HCT116 (cell line): ENCODE measurements around the gene TFPT. TPM values are rescaled to one million over a fixed set of nuclear protein-coding genes. Genes with fewer than 3 reads are reported as not detected.

Experiments used
- ATAC-seq: fragments of 200-7000 bp; cut with Tn5 transposase; 2 replicates; pipeline ENCODE4 v1.9.1; 2020; ENCODE audit warnings: mild to moderate bottlenecking, moderate library complexity
- BruUV-seq: library from RNA; stranded (reverse); fragments of 400-500 nt; replicated peaks from 2 replicates; lab custom pipeline; 2021; lab: Mats Ljungman, UMichigan
- CTCF ChIA-PET: fragments of 300-600 bp; sonication (Branson Sonifier 250); formaldehyde crosslinking; loops from one replicate; lab custom pipeline; 2021; ENCODE audit warnings: antibody characterized with exemption; lab: Charles Lee
- POLR2A ChIA-PET: fragments of 300-600, 350-600 bp; sonication (Branson Sonifier 250); formaldehyde crosslinking; loops from one replicate; lab custom pipeline; 2021; ENCODE audit warnings: antibody characterized with exemption; lab: Charles Lee
- RAD21 ChIA-PET, 2 experiments: fragments of 300-600 bp; sonication (Branson Sonifier 250); formaldehyde crosslinking; loops; one replicate each; lab custom pipeline; 2023; ENCODE audit warnings: low total read pairs in 2 of 2; ENCODE audit not compliant: uncharacterized antibody in 2 of 2, unreplicated experiment in 2 of 2, low non-redundant PET in 1 of 2; lab: Charles Lee
- DNase-seq: peaks from one replicate; pipeline ENCODE4 v3.0.0-alpha.2; 2010; ENCODE audit warnings: low read depth, low spot score
- H2AFZ ChIP-seq: fragments of 200-600 bp; shearing (Covaris generic), sonication (generic); 2 replicates; pipeline ENCODE4 v1.6.1; 2017; ENCODE audit warnings: low read depth, mixed run types, mixed read lengths, antibody characterized with exemption, low read length; ENCODE audit not compliant: poor library complexity, severe bottlenecking
- H3K27ac ChIP-seq: 2 replicates; pipeline ENCODE4 v1.5.1; 2012; ENCODE audit warnings: low read depth, low read length
- H3K27me3 ChIP-seq: fragments of 200-600 bp; sonication (generic); 2 replicates; pipeline ENCODE4 v1.6.1; 2016; ENCODE audit warnings: mixed run types, low read length, mixed read lengths; ENCODE audit not compliant: insufficient read depth
- H3K36me3 ChIP-seq, 2 experiments: fragments of 200-500 bp in 1 of 2; fragments of 200-600 bp in 1 of 2; sonication (Bioruptor generic) in 1 of 2; sonication (generic) in 1 of 2; 2 replicates each; pipeline versions ENCODE4 v1.5.1 to v1.6.1; 2014 to 2016; ENCODE audit warnings: low read length in 2 of 2, inconsistent platforms in 1 of 2, mixed read lengths in 1 of 2, mixed run types in 1 of 2; ENCODE audit not compliant: insufficient read depth in 2 of 2, control insufficient read depth in 1 of 2
- H3K4me1 ChIP-seq, 2 experiments: fragments of 200-600 bp in 1 of 2; sonication (generic) in 1 of 2; 2 replicates each; pipeline versions ENCODE4 v1.5.1 to v1.6.1; 2012 to 2017; ENCODE audit warnings: low read length in 2 of 2, inconsistent platforms in 1 of 2, mild to moderate bottlenecking in 1 of 2, mixed read lengths in 1 of 2, mixed run types in 1 of 2, moderate library complexity in 1 of 2; ENCODE audit not compliant: insufficient read depth in 2 of 2, control insufficient read depth in 1 of 2
- H3K4me2 ChIP-seq: fragments of 200-600 bp; sonication (generic); 2 replicates; pipeline ENCODE4 v1.6.1; 2017; ENCODE audit warnings: mixed run types, low read length, mixed read lengths
- H3K4me3 ChIP-seq, 2 experiments: fragments of 200-600 bp in 1 of 2; sonication (generic) in 1 of 2; replicated peaks in 1 of 2; 2 replicates each; pipeline ENCODE4 v1.5.1; 2011 to 2016; ENCODE audit warnings: low read length in 2 of 2, control low read depth in 1 of 2, low read depth in 1 of 2, mild to moderate bottlenecking in 1 of 2, mixed read lengths in 1 of 2, mixed run types in 1 of 2
- H3K79me2 ChIP-seq: fragments of 200-600 bp; sonication (generic); 2 replicates; pipeline ENCODE4 v1.6.1; 2017; ENCODE audit warnings: mild to moderate bottlenecking, mixed run types, low read length, moderate library complexity, mixed read lengths; ENCODE audit not compliant: insufficient read depth
- H3K9ac ChIP-seq: fragments of 200-600 bp; sonication (generic); 2 replicates; pipeline ENCODE4 v1.6.1; 2016; ENCODE audit warnings: low read length, mixed read lengths
- H3K9me2 ChIP-seq: fragments of 200-600 bp; sonication (generic), shearing (Covaris generic); 2 replicates; pipeline ENCODE4 v1.6.1; 2017; ENCODE audit warnings: mixed run types, mild to moderate bottlenecking, moderate library complexity; ENCODE audit not compliant: insufficient read depth
- H3K9me3 ChIP-seq, 2 experiments: fragments of 200-500 bp in 1 of 2; fragments of 200-600 bp in 1 of 2; sonication (Bioruptor generic) in 1 of 2; sonication (generic) in 1 of 2; 2 replicates each; pipeline ENCODE4 v1.6.1; 2014 to 2017; ENCODE audit warnings: low read length in 2 of 2, mixed read lengths in 2 of 2, inconsistent platforms in 1 of 2, low read depth in 1 of 2, mild to moderate bottlenecking in 1 of 2, mixed run types in 1 of 2, moderate library complexity in 1 of 2; ENCODE audit not compliant: control insufficient read depth in 1 of 2, insufficient read depth in 1 of 2
- H4K20me1 ChIP-seq: fragments of 200-600 bp; sonication (generic), shearing (Covaris generic); 2 replicates; pipeline ENCODE4 v1.6.1; 2017; ENCODE audit warnings: mixed run types, mild to moderate bottlenecking, moderate library complexity; ENCODE audit not compliant: insufficient read depth
- ATF3 ChIP-seq: IDR thresholded peaks from 2 replicates; pipeline ENCODE4 v1.6.1; 2012
- CTCF ChIP-seq, 3 experiments: fragments of 200-600 bp in 1 of 3; sonication (generic) in 1 of 3; IDR thresholded peaks in 2 of 3; conservative IDR thresholded peaks in 1 of 3; 2 replicates each; pipeline ENCODE4 v1.5.1; 2012 to 2017; ENCODE audit warnings: low read depth in 2 of 3, low read length in 2 of 3, antibody characterized with exemption in 1 of 3, borderline replicate concordance in 1 of 3, control low read depth in 1 of 3, mild to moderate bottlenecking in 1 of 3, mixed read lengths in 1 of 3, mixed run types in 1 of 3, moderate library complexity in 1 of 3; ENCODE audit not compliant: insufficient read depth in 1 of 3
- EGR1 ChIP-seq: IDR thresholded peaks from 2 replicates; pipeline ENCODE4 v1.6.1; 2012; ENCODE audit warnings: low read depth
- EZH2 ChIP-seq: fragments of 200-600 bp; sonication (generic); IDR thresholded peaks from 2 replicates; pipeline ENCODE4 v1.6.1; 2017; ENCODE audit warnings: antibody characterized with exemption, mixed run types
- EZH2phosphoT487 ChIP-seq: fragments of 200-600 bp; IDR thresholded peaks from 2 replicates; pipeline ENCODE4 v1.6.1; 2018; ENCODE audit warnings: antibody characterized with exemption, borderline replicate concordance
- MAX ChIP-seq: IDR thresholded peaks from 2 replicates; pipeline ENCODE4 v1.6.1; 2012
- POLR2A ChIP-seq: IDR thresholded peaks from 2 replicates; pipeline ENCODE4 v1.7.0; 2011; ENCODE audit warnings: borderline replicate concordance; ENCODE audit not compliant: insufficient read depth, insufficient read length; ENCODE audit errors: extremely low read depth
- POLR2AphosphoS5 ChIP-seq: IDR thresholded peaks from 2 replicates; pipeline ENCODE4 v1.6.1; 2011; ENCODE audit warnings: mild to moderate bottlenecking, low read depth, low read length, moderate library complexity
- RAD21 ChIP-seq: IDR thresholded peaks from 2 replicates; pipeline ENCODE4 v1.6.1; 2012; ENCODE audit warnings: low read depth, mild to moderate bottlenecking
- REST ChIP-seq: IDR thresholded peaks from 2 replicates; pipeline ENCODE4 v1.6.1; 2012; ENCODE audit warnings: low read depth
- SRF ChIP-seq: IDR thresholded peaks from 2 replicates; pipeline ENCODE4 v1.6.1; 2012; ENCODE audit warnings: low read depth
- TCF7L2 ChIP-seq: IDR thresholded peaks from 2 replicates; pipeline ENCODE4 v1.7.0; 2011; ENCODE audit warnings: borderline replicate concordance, inconsistent platforms; ENCODE audit not compliant: insufficient read depth, insufficient read length; ENCODE audit errors: extremely low read depth
- ZFX ChIP-seq: fragments of 450-650 bp; IDR thresholded peaks from 2 replicates; pipeline ENCODE4 v1.6.1; 2017
- intact Hi-C: fragments of 100-400 bp; cut with micrococcal nuclease; formaldehyde crosslinking; loops from 2 replicates; pipeline ENCODE4 v1.10.0; 2022
- total RNA-seq: library from RNA; stranded (reverse); gene quantifications from one replicate; pipeline ENCODE4 v1.2.1, GENCODE V29; 2021; ENCODE audit not compliant: unreplicated experiment

Gene TFPT
- total RNA-seq, 1 experiment from 2014 or later, result 7.1 TPM

- DNase-seq, result peak; percentile 32
- Histone ChIP-seq H3K27ac (peak overlapping the region; percentile 21; the same call in 1 of the 2 replicates), H3K9ac (no peak overlapping the region), H3K27me3 (no peaks in the 10 kb centered on the region), H4K20me1 (no peaks in the 10 kb centered on the region), H3K79me2 (peaks cover 7% of the 10 kb centered on the region), H3K9me3 (no peaks in the 10 kb centered on the region), H3K4me1 (peaks cover 8 to 18% of the 10 kb centered on the region in 2 experiments; a peak in 3 of 4 replicates), H3K9me2 (no peaks in the 10 kb centered on the region), H3K4me3 (no peak overlapping the region)
- BruUV-seq, result no TSS peak
- no peak for ATAC-seq
- POLR2A ChIA-PET, result no interaction called here
- RAD21 ChIA-PET, result no interaction called here
- intact Hi-C loops, result no loop called here
- CTCF ChIA-PET, result no interaction called here
- TF ChIP-seq TCF7L2 (no peak), EGR1 (no peak), ATF3 (no peak), ZFX (no peak), CTCF (IDR thresholded peaks at IDR 0.05 in 2 of 3, conservative IDR thresholded peaks at IDR 0.05 in 1 of 3; ENCODE audit: borderline replicate concordance in 1 of 3, insufficient read depth in 1 of 3, low read depth in 2 of 3, low read length in 2 of 3) (no peak), POLR2A (no peak), EZH2 (no peak), REST (no peak), MAX (no peak), SRF (no peak), POLR2AphosphoS5 (no peak), RAD21 (no peak), EZH2phosphoT487 (no peak)
- TF ChIP-seq, all 23 proteins: peak for 0
- H3K4me2 ChIP-seq, result no peak overlapping the region
- no peak overlapping the region for H2AFZ ChIP-seq
- peaks cover 8 to 12% of the 10 kb centered on the region in 2 experiments; a peak in 3 of 4 replicates for H3K36me3 ChIP-seq
These were observed 18.0 kb upstream of the TFPT start for GRCh38 chr19:54133312-54133956.
